ENCODE data around the gene PRDM16.

- TF ChIP-seq CTCF (IDR thresholded peaks at IDR 0.05) (no peak), POLR2A (IDR thresholded peaks at IDR 0.05) (no peak)
Measured at GRCh38 chr1:3373700-3374405, 304.9 kb downstream of the PRDM16 start.
